Measurements from ENCODE around the gene NTPCR. TPM values are rescaled to one million over a fixed set of nuclear protein-coding genes. Genes with fewer than 3 reads are reported as not detected.
"Not testable (repeated sequence)": the region's sequence is repeated elsewhere in the genome, so short reads cannot be mapped to it uniquely, and the experiment has no call there.

Gene NTPCR
- total RNA-seq, 1 donor from 2014 or later, result 19.2 TPM

GRCh38 chr1:232911027-232911599 lies 39.3 kb upstream of the NTPCR start:
- no peak for DNase-seq (ENCODE audit: extremely low spot score in 2 of 2)
- no peak for TF ChIP-seq POLR2AphosphoS5 (IDR thresholded peaks at IDR 0.05; ENCODE audit: insufficient read depth in 1 of 2, low read depth in 1 of 2)
- TF ChIP-seq CTCF (IDR thresholded peaks at IDR 0.05), result no peak
- TF ChIP-seq POLR2A (IDR thresholded peaks at IDR 0.05), result no peak
- intact Hi-C loops (cut with DNase I), result no loop called here
- no peak overlapping the region for H3K27ac ChIP-seq
- no peaks in the 10 kb centered on the region for H3K36me3 ChIP-seq
- H3K4me3 ChIP-seq, result no peak overlapping the region
- H3K4me1 ChIP-seq, result no peaks in the 10 kb centered on the region
- no peaks in the 10 kb centered on the region for H3K27me3 ChIP-seq
- no peaks in the 10 kb centered on the region for H3K9me3 ChIP-seq

GRCh38 chr1:232912845-232913580 lies 37.4 kb upstream of the NTPCR start:
- Histone ChIP-seq H3K36me3 (no peaks in the 10 kb centered on the region), H3K9me3 (no peaks in the 10 kb centered on the region), H3K4me3 (no peak overlapping the region), H3K27me3 (no peaks in the 10 kb centered on the region), H3K27ac (no peak overlapping the region), H3K4me1 (no peaks in the 10 kb centered on the region)
- DNase-seq (ENCODE audit: extremely low spot score in 2 of 2), result no peak
- no peak for TF ChIP-seq POLR2AphosphoS5 (IDR thresholded peaks at IDR 0.05; ENCODE audit: insufficient read depth in 1 of 2, low read depth in 1 of 2)
- TF ChIP-seq POLR2A (IDR thresholded peaks at IDR 0.05), result no peak
- TF ChIP-seq CTCF (IDR thresholded peaks at IDR 0.05), result no peak
- intact Hi-C loops (cut with DNase I), result no loop called here

GRCh38 chr1:232914271-232914670 lies 36.1 kb upstream of the NTPCR start:
- intact Hi-C loops (cut with DNase I); H3K27me3 ChIP-seq; H3K4me1 ChIP-seq; H3K27ac ChIP-seq; DNase-seq (ENCODE audit: extremely low spot score in 2 of 2); H3K36me3 ChIP-seq; H3K4me3 ChIP-seq; H3K9me3 ChIP-seq: not testable (repeated sequence)

- DNase-seq (ENCODE audit: extremely low spot score in 2 of 2), result no peak
- no peaks in the 10 kb centered on the region for H3K4me1 ChIP-seq
- intact Hi-C loops (cut with DNase I), result no loop called here
- H3K4me3 ChIP-seq, result no peak overlapping the region
- H3K36me3 ChIP-seq, result no peaks in the 10 kb centered on the region
- H3K27ac ChIP-seq, result no peak overlapping the region
- H3K9me3 ChIP-seq, result no peaks in the 10 kb centered on the region
- no peaks in the 10 kb centered on the region for H3K27me3 ChIP-seq
- no peak for TF ChIP-seq CTCF (IDR thresholded peaks at IDR 0.05)
- TF ChIP-seq POLR2AphosphoS5 (IDR thresholded peaks at IDR 0.05; ENCODE audit: insufficient read depth in 1 of 2, low read depth in 1 of 2), result no peak
- no peak for TF ChIP-seq POLR2A (IDR thresholded peaks at IDR 0.05)
Observed at GRCh38 chr1:232915212-232915611, 35.2 kb upstream of the NTPCR start.

- no peak for DNase-seq (ENCODE audit: extremely low spot score in 2 of 2)
- no peak overlapping the region for H3K4me3 ChIP-seq
- H3K36me3 ChIP-seq, result no peaks in the 10 kb centered on the region
- no peaks in the 10 kb centered on the region for H3K27me3 ChIP-seq
- intact Hi-C loops (cut with DNase I), result no loop called here
- H3K9me3 ChIP-seq, result no peaks in the 10 kb centered on the region
- TF ChIP-seq CTCF (IDR thresholded peaks at IDR 0.05), result no peak
- no peak for TF ChIP-seq POLR2AphosphoS5 (IDR thresholded peaks at IDR 0.05; ENCODE audit: insufficient read depth in 1 of 2, low read depth in 1 of 2)
- TF ChIP-seq POLR2A (IDR thresholded peaks at IDR 0.05), result no peak
- H3K4me1 ChIP-seq, result no peaks in the 10 kb centered on the region
- H3K27ac ChIP-seq, result no peak overlapping the region
Observed at GRCh38 chr1:232917053-232917452, 33.4 kb upstream of the NTPCR start.

Data from vagina (tissue), 2 donors.